Myometrial cell (primary cell): ENCODE data around the gene LGALSL. TPM values are rescaled to one million over a fixed set of nuclear protein-coding genes. Genes with fewer than 3 reads are reported as not detected.

Experiments
- total RNA-seq: library from RNA; depleted of rRNA; stranded (reverse); fragments of >200 nt; gene quantifications from 2 replicates; pipeline ENCODE4 v1.2.3, GENCODE V29; 2015

LGALSL gene
- 0.29 and 1.4 TPM in 2 replicates for total RNA-seq

GRCh38 chr2:64453770-64454385 lies at the start of gene LGALSL:
LGALSL (plus strand) TSS chr2:64454162; CDS start chr2:64454546, 384 bp downstream.

Other genes starting within 250 kb of the LGALSL start
- 12.7 and 15.4 TPM in 2 replicates for gene AFTPH, start 70.2 kb downstream of the LGALSL start, total RNA-seq
- 7.8 and 9.9 TPM in 2 replicates for gene SERTAD2, start 199.8 kb downstream of the LGALSL start, total RNA-seq